GM19239 (cell line): ENCODE measurements around the gene KCNT2.

Experiments used
- DNase-seq: peaks from one replicate; pipeline ENCODE4 v3.0.0; 2011; ENCODE audit warnings: low spot score; ENCODE audit not compliant: insufficient read length
- FAIRE-seq: peaks from 2 replicates; lab custom pipeline; 2011; peaks lifted over from hg19 to GRCh38; lab: Jason Lieb, UNC

KCNT2 gene

DNA sequence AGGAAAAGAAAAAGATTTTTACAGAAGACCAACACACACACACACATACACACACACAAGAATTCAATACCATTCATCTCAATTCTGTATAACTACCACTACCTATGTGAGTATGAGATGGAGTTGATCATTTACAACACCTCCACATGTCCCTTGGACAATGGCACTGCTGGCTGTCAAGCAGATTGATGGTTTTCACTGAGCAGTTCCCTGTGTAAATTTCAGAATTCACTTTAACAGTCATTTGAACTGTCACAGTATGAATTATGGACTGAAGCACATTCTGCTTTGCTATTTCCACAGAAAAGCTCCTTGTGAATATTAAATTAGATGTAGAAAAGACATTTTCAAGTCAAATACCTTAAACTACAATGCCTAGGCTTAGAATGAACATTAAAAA is 14.3 kb downstream of the KCNT2 start:
- FAIRE-seq (no peak), DNase-seq (no peak)

DNA sequence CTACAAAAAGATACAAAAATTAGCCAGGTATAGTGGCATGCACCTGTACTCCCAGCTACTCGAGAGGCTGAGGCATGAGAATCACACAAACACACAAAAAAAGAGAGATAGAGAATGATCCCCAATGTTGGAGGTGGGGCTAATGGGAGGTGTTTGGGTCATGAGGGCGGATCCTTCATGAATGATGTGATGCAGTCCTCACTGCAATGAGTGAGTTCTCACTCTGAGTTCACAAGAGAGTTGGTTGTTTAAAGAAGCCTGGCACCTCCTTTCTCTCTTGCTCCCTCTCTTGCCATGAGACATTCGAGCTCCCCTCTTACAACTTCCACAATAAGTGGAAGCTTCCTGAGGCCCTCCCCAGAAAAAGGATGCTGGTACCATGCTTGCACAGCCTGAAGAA is 17.3 kb downstream of the KCNT2 start:
- no peak for DNase-seq
- FAIRE-seq: no peak

DNA sequence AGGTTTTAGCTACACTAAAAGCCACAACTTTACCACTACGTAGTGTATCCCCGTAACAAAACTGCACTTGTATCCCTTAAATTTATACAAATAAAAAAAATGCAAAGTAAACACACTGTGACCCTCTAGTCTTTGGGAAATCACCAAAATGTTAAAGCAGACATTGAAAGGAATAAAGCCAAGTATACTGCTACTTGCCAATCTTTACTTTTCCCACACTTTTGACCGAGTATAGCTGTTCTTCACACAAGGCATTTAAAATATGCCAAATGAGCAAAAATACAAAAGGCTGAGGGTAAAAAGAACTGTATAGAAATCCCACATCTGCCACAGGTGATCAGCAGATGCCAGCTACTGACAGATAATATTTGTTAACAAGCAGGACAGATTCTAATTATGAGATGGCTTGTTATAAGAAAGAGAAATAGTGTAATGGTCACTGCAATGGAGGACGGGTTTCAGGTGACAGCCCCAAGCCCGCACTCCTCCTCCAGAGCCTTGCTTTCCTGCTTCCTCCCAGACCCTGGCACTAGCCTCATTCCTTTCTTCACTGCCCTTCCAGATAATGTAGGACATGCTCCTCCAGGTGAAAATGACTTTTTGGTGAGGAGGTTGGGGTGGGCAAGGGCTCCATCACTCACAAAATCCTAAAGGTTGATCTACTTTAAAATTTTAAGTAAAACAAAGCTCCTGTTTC is 18.1 kb downstream of the KCNT2 start:
- FAIRE-seq (no peak), DNase-seq (no peak)

DNA sequence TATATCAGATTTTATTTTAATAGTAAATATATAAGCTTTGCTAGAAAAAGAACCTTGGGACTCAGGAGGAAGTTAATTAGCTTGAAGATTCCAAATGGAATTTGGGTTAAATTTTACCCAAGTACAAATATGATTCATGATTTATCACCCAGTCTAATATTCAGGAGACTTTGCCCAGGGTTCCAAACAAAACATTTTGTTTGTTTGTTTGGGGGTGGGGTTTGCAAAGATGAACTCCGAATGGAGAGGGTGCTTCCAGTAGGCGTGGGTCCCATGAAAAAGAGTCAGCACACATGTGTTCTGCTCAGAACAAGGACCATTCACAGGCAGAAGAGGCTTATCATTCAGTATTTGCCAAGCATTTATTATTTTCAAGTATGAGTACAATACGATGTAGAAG is 23.5 kb downstream of the KCNT2 start:
- no peak for FAIRE-seq
- DNase-seq: no peak

DNA sequence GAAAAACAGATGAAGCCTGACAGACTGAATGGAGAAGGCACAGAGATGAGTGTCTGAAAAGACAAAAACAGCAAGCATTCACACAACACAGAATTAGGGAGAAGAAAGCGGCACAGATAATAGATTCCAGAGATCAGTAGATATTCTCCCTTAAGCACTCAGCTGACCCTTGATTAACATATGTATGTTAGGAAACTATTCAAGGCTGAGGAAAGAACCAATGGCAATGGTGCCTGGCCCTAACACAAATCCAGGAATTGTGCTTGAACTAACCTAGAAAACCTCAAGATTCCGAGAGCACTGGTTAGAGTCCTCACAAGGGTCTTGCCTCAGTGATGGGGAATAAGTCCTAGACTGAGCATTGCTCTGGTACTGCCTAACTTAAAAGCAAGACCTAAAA is 30.9 kb downstream of the KCNT2 start:
- no peak for FAIRE-seq
- DNase-seq: no peak

DNA sequence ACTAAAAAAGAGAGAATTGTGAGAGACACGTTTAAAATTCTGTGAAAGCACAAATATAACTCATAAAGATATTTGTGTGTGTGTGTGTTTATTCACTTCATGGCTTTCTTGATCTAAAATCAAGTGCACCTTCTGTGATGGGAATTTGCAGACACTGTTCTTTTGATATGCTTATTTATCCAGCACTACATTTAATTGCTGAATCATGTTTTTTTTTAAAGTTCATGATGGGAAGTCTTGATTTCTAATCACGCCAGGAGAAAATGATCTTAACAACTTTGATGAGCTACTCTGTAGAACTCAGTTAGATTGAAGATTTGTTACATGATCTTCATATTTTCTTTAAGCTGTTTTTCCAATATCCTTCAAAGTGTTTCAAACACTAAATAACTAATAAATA is 35.0 kb downstream of the KCNT2 start:
- FAIRE-seq: no peak
- no peak for DNase-seq

DNA sequence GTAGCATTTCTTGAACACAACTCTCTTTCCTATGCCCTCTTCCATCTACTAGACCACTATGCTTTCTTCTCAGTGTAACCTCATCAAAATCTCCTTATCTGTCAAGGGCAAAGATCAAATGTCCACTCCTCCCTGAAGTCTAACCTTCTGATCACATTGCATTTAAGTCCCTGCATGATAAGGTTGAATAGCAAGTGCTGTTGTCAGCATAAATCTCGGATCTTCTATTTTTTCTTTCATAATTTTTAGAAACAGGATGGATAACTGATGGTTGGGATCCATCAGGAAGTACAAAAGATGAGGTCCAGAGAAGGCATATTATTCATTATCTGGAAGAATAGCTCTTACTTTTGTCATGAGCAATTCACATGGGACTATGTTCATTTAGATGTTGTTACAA is 41.0 kb downstream of the KCNT2 start:
- no peak for DNase-seq
- FAIRE-seq: no peak

DNA sequence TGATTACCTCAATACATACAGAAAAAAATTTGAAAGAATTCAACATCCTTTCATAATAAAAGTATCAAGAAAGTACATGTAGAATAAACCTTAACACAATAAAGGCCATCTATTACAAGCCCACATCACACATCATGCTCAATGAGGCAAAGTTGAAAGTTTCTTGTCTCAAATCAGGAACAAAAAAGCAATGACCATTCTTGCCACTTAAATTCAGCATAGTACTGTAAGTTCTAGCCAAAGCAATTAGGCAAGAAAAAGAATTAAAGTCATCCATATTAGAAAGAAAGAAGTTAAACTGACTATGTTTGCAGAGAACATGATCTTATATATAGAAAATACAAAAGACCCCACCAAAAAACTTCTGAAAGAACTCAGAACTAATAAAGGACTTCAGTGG is 44.5 kb downstream of the KCNT2 start:
- DNase-seq: no peak
- FAIRE-seq: no peak

DNA sequence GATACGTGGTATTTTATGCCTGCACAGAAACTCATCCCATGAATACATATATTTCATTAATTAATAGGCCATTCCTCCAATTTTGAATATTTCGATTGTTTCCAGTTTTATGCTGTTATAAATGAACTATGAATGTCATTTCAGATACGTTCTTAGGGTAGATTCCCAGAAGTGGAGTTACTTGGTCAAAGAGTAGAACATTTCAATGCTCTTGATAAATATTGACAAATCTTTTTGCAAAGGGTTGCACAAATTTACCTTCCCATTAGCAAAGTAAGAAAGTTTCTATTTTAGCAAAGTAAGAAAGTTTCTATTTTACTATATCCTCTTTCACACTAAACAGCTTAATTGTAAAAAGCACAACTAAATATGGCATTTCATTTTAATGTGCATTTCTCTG is 48.9 kb downstream of the KCNT2 start:
- FAIRE-seq: no peak

DNA sequence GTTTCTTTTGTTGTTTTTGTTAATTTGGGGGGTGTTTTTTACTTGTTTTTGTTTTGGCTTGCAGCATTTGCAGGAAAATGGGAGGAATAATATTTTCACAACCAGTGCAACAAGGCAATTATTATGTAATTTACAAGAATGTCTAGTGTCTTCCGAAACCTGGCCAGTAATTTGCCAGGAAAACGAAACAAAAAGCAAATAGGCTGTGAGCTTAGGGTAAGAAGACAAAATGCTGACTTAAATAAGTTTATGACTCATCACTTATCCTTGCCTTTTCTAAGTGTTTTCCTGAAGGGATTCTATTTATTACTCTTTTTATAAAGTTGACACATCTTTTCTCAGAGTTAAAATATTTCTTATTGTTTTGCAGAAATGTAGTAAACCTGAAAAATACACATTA is 49.8 kb downstream of the KCNT2 start:
- DNase-seq: no peak
- no peak for FAIRE-seq

More for the DNA sequence above, 48.9 kb downstream of the KCNT2 start:
- no peak for DNase-seq

DNA sequence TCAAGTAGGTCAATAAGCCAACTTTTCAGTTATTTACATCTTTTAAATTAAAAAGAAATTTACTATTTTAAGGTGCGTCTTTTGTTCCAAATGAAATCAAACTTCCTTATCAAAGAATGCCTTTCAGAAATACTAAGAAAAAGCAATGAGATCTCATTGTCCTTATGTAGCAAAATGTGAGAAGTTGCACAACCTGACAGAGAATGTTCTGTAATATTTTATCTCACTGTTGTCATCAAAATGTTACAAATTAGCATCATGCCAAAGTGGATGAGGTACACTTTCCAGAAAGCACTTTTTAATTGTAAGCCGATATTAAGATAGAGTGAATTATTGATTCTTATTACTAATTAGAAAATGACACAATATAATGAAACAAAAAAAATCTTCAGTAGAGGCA is 50.4 kb downstream of the KCNT2 start:
- DNase-seq: no peak
- FAIRE-seq: no peak

DNA sequence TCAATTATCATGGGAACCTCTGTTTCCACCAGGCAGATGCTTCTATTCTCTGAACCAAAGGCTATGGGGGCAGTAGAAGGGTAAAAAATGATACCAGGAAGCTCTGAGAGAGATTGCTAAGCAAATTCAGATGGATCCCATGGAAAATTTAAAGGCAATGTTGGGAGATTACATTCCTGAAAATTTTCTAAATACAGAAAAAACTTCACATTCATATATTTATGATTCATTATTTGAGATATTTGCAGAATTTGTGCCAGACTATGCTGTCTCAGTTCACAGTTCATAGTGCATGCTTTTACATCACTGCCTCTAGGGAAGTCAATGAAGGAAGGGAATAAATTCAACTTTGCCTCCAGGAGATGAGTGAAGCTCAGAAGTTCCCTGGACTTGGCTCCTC is 57.5 kb downstream of the KCNT2 start:
- FAIRE-seq: no peak
- no peak for DNase-seq

DNA sequence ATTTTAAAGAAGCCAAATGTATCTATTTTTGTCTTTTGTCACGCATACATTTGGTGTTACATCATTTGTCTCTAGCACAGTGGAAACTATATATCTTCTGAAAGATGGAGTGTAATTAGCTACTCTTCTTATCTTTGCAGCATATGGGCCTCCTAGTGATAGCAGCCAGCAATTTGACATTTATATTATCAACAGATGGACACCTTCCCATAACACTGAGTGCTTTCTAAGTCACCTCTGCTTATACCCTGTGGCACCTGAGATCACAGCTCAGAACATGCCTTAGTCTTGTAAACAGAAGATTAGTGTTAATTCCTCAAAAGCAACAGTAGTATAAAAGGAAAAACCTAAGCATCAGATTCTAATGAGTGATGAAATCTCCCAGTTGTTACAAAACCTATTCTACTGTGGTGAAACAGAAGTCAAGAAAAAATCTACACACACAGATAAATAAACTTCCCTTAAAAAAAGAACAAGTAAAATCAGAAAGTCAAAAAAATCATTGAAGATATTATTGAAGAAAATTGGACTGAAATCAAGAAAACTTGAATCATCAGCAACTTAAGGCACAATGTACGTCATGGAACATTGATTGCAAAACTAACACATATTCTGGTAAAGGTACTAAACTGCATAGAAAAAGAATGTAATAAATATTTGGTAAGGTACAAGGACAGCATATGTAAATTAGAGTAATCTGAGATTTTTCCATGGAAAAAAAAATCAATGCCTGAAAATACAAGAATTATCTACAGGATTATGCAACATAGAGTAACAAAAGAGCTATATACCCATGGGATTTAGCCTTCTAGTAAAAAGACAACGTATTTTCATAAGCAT is 61.7 kb downstream of the KCNT2 start:
- no peak for FAIRE-seq

DNA sequence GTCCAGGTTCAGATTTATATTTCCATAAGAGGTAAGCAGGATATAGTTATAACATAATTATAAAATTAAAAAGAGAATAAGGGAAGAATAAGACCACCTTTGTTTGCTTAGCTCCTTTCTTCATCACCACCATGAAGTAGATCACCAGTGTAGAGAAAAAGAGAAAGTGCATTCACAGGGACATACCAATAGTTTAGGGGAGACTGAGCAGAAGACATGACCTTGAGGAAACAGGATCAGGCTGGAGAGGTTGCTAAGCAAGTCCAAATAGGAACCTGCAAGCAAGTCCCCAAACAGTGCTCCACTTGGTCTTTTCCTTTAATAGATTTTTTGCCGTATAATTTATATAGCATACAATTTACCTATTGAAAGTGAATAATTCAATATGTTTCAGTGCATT is 63.0 kb downstream of the KCNT2 start:
- FAIRE-seq (no peak), DNase-seq (no peak)

More for the DNA sequence above, 61.7 kb downstream of the KCNT2 start:
- DNase-seq: no peak

DNA sequence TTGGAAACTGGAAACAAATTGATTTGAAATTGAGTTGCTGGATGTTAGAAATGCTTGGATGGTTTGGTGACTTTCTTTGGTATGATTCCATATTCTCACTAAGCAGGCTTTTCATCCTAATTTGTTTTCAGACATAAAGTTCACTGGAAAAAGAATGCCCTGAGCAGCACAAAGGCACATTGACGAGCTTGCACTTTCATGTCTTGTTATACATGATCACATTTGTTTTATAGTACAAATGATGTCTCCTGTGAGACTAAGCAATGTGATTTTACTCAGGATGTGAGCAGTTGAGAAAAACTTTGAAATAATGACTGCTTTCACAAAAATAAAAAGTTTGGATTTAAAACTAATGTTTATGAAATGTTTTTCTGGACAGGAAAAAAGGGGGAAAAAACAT is 63.6 kb downstream of the KCNT2 start:
- DNase-seq: no peak
- no peak for FAIRE-seq

DNA sequence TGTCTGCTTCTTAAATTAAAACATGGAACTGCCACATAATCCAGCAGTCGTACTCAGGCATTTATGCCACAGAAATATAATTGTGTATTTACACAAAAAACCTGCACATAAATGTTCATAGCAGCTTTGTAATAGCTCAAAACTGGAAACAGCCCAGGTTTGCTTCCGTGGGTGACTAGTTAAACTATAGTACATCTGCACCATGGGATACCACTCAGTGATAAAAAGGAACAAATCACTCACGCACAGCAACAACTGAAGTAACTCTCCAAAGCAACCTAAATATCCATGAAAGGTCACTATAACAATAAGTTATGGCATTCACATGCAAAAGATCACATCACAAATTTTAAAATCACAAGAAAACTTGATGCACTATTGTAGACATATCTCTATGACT is 64.4 kb downstream of the KCNT2 start:
- DNase-seq: no peak
- no peak for FAIRE-seq

DNA sequence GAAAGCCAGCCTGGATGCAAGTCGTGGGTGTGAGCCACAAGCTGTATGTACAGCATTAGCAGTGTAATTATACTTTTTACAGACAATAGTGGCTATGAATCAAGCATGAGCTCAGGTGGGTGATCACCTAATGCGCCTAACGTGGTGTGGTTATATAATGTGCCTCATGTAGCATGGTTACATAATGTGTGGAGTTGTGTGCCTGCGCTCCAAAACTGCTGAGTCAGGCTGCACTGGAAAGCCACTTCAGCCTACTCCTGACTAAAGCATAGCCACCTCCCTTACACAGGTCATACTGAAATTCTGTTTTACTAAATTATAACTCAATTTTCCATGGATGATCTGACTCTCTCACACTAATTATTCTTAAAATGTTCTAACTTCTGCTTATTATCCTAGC is 69.8 kb downstream of the KCNT2 start:
- FAIRE-seq (no peak), DNase-seq (no peak)

DNA sequence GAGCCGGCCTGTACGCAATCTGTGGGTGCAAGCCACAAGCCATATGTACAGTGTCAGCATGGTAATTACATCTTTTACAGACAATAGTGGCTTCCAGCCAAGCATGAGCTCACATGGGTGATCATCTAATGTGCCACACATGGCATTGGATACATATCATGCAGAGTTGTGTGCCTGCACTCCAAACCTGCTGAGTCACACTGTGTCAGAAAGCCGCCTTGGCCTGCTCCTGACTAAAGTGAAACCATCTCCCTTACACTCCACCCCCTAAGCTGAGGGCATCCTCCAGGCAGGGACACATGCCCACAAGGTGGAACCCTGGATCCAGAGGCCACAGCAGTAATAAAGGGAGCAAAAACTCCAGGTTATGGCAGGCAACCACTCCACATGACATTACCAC is 72.5 kb downstream of the KCNT2 start:
- no peak for DNase-seq

DNA sequence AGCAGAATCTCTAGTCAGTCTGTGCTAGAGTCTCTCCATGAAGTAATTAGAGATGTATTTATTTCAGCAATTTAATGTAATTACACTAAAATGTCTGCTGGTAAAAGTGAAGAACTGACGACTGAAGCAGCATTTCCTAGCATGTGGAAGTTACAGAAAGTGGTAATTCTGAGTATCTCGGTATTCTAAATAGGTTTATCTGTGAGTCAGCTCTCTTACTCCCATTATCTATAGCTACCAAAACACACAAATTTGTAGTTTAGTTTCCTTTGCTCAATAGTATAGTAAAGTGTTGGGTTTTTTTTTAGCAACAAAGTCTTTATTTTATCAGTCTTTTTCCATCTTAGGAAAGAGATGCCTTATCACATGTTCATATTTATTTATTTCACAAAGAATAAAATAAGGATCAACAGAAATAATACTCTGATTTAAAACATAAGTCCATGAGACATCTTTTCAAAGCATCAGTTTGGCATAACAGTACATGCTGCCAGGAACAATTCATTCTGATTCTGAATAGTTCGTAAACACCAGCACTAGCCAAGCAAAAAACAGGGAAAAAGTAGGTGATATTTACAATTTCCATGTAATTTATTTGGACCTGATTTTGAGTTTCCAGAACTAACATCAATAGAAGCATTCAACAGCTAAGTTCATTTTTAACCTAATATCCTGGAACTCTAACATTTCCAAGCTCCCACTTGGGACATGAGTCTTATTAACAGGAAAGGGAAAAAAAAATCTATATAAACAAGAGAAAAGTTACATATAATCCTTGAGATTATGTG is 76.3 kb downstream of the KCNT2 start:
- no peak for FAIRE-seq
- DNase-seq: no peak

More for the DNA sequence above, 72.5 kb downstream of the KCNT2 start:
- no peak for FAIRE-seq

DNA sequence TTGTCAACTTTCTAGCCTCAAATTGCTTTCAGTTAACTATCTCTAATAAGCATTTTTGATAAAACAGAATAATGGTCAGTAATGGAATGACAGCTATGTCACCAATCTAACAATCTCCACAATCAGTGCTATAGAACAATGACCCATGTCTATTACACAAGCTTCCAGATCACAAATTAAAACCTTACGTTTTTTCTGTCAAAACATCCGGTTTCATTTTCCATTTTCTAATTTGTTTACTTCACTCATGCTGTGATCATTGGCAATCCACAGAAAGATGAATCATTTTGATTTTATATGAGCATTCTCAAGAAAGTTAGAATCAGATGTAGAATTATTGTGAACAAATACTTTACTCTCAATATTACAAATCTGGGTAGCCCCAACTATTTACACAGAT is 80.3 kb downstream of the KCNT2 start:
- DNase-seq (no peak), FAIRE-seq (no peak)
